Measurements from ENCODE around the gene EGFR.

- TF ChIP-seq CTCF (conservative IDR thresholded peaks at IDR 0.05; ENCODE audit: low read depth, low read length) (no peak), EZH2 (IDR thresholded peaks at IDR 0.05; ENCODE audit: low read length, unreplicated experiment) (no peak), EZH2phosphoT487 (IDR thresholded peaks at IDR 0.05; ENCODE audit: borderline replicate concordance, low read length) (no peak)
These were observed 23.7 kb upstream of the EGFR start for GRCh38 chr7:54995166-54995565.
